Gastroesophageal sphincter (tissue), 4 donors: Measurements from ENCODE around the gene SH2B2. TPM values are rescaled to one million over a fixed set of nuclear protein-coding genes. Genes with fewer than 3 reads are reported as not detected.

Source experiments
- ATAC-seq: fragments of 150-250 bp; one replicate; pipeline ENCODE4 v1.9.1; 2016; ENCODE audit warnings: mild to moderate bottlenecking, moderate library complexity
- H3K27ac ChIP-seq, 4 donors: fragments of 200-600 bp; sonication (generic) in 3 of 4; 1 replicate in 3 of 4; 2 replicates in 1 of 4; pipeline ENCODE4 v1.5.1; 2016 to 2019
- H3K27me3 ChIP-seq: fragments of 200-600 bp; sonication (generic); one replicate; pipeline ENCODE4 v1.5.1; 2019
- H3K36me3 ChIP-seq, 2 donors: fragments of 200-600 bp; sonication (generic); one replicate each; pipeline ENCODE4 v1.5.1; 2019; ENCODE audit warnings: control low read depth in 1 of 2
- H3K4me1 ChIP-seq, 3 donors: fragments of 200-600 bp; sonication (generic); 1 replicate in 2 of 3; 2 replicates in 1 of 3; pipeline ENCODE4 v1.5.1; 2016 to 2019; ENCODE audit warnings: control low read depth in 2 of 3
- H3K4me3 ChIP-seq, 2 donors: fragments of 200-600 bp; sonication (generic); one replicate each; pipeline ENCODE4 v1.5.1; 2019; ENCODE audit warnings: mild to moderate bottlenecking in 1 of 2, moderate library complexity in 1 of 2
- H3K9me3 ChIP-seq, 3 donors: fragments of 200-600 bp; sonication (generic); one replicate each; pipeline ENCODE4 v1.5.1; 2017 to 2019; ENCODE audit warnings: control low read depth in 2 of 3
- CTCF ChIP-seq, 4 experiments: fragments of 200-600 bp in 2 of 4; fragments of 450-650 bp in 2 of 4; sonication (generic) in 1 of 4; IDR thresholded peaks; one replicate each; pipeline ENCODE4 v1.5.1; 2017 to 2019; ENCODE audit warnings: antibody characterized with exemption in 4 of 4, mild to moderate bottlenecking in 2 of 4, moderate library complexity in 2 of 4
- EP300 ChIP-seq: sonication (generic); formaldehyde crosslinking; IDR thresholded peaks from one replicate; pipeline ENCODE4 v1.6.1; 2017; ENCODE audit warnings: antibody characterized with exemption, mild to moderate bottlenecking
- POLR2A ChIP-seq, 2 donors: fragments of 450-650 bp; IDR thresholded peaks; one replicate each; pipeline ENCODE4 v1.6.1; 2017; ENCODE audit warnings: antibody characterized with exemption in 2 of 2, mild to moderate bottlenecking in 2 of 2, moderate library complexity in 1 of 2
- POLR2AphosphoS5 ChIP-seq: sonication (generic); formaldehyde crosslinking; IDR thresholded peaks from one replicate; pipeline ENCODE4 v1.6.1; 2017; ENCODE audit warnings: antibody characterized with exemption
- WGBS, 2 donors: methylation state at CpG; one replicate each; pipeline ENCODE4 v1.1.5; 2018; ENCODE audit warnings: low coverage in 1 of 2; 5-methylcytosine and 5-hydroxymethylcytosine counted together
- total RNA-seq, 4 donors: library from RNA; depleted of rRNA; stranded (reverse); fragments of >200 nt; gene quantifications; one replicate each; pipeline ENCODE4 v1.1.0, GENCODE V29; 2016

SH2B2 gene
- 1 to 10 TPM; 2.8 to 8.0 (median 3.8) TPM for total RNA-seq

- peak; percentile 81 for ATAC-seq
- no CpG with 5 or more reads among the region's 116 CpGs for WGBS, 2 donors
- Histone ChIP-seq H3K27me3 (peaks cover 6% of the 10 kb centered on the region), H3K9me3 (no peaks in the 10 kb centered on the region), H3K27ac (peak within 1 kb of the TSS in 3 of 4 donors; percentile 80 to 86 (median 84)), H3K4me3 (peak within 1 kb of the TSS; percentile 79 to 96), H3K4me1 (peaks cover 0 to 39% (median 12%) of the 10 kb centered on the region in 3 donors), H3K36me3 (no peaks in the 10 kb centered on the region)
- peak; percentile 26 for TF ChIP-seq POLR2AphosphoS5
- no peak for TF ChIP-seq EP300
- peak; percentile 61 to 67 for TF ChIP-seq POLR2A (IDR thresholded peaks at IDR 0.05)
- TF ChIP-seq CTCF (IDR thresholded peaks at IDR 0.05): peak in 2 of 4 experiments; percentile 12 to 32
Observed at GRCh38 chr7:102286237-102287110, at the start of gene SH2B2. Gene SH2B2 (plus strand): TSS chr7:102286868. CDS start chr7:102300551, 13,683 bp downstream.

- ATAC-seq: no peak
- no peak overlapping the region for H3K27ac ChIP-seq
- H3K4me1 ChIP-seq: peaks cover 0 to 12% (median 0%) of the 10 kb centered on the region in 3 donors
- H3K4me3 ChIP-seq: no peak overlapping the region
- no peaks in the 10 kb centered on the region for H3K9me3 ChIP-seq
- H3K36me3 ChIP-seq: peaks cover 0 to 90% of the 10 kb centered on the region in 2 donors
- no peak for TF ChIP-seq CTCF (IDR thresholded peaks at IDR 0.05)
- no peak for TF ChIP-seq POLR2AphosphoS5
- TF ChIP-seq POLR2A (IDR thresholded peaks at IDR 0.05): no peak
- no peak for TF ChIP-seq EP300
- WGBS, 2 donors: 86% methylated on average over 14 of the region's 35 CpGs; no CpG with 5 or more reads in 1 of the 2 donors
- H3K27me3 ChIP-seq: no peaks in the 10 kb centered on the region
Observed at GRCh38 chr7:102239206-102239820, 47.4 kb upstream of the SH2B2 start.

DNA sequence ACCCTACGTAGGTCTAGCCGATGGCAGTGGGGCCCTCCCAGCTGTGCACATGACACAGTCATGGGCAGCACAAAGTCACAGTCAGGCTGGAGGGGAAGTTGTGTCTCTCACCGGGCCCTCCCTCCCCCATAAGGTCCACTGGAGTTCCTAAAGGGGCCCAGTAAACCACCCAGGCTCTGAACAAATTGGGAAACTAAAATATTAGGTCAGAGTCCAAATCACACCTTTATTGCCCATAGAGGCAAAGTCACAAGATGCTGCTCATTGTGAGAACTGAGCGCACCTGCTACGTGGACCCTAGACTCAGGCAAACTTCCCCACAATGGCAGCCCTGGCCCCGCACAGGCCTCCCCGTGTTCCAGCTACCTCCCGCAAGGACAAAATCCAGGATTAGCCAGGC, 45.2 kb upstream of the SH2B2 start:
- H3K36me3 ChIP-seq: peaks cover 0 to 89% of the 10 kb centered on the region in 2 donors

GRCh38 chr7:102244601-102245000, 42.1 kb upstream of the SH2B2 start:
- Histone ChIP-seq H3K36me3 (peaks cover 0 to 94% of the 10 kb centered on the region in 2 donors), H3K27ac (no peak overlapping the region), H3K9me3 (no peaks in the 10 kb centered on the region), H3K4me1 (no peaks in the 10 kb centered on the region), H3K4me3 (no peak overlapping the region), H3K27me3 (no peaks in the 10 kb centered on the region)
- 90% methylated on average over 2 of the region's 4 CpGs; no CpG with 5 or more reads in 1 of the 2 donors for WGBS, 2 donors
- ATAC-seq: no peak
- TF ChIP-seq EP300 (no peak), POLR2AphosphoS5 (no peak), CTCF (IDR thresholded peaks at IDR 0.05) (no peak), POLR2A (IDR thresholded peaks at IDR 0.05) (no peak)

More for the DNA sequence above, 45.2 kb upstream of the SH2B2 start:
- TF ChIP-seq EP300: no peak
- TF ChIP-seq POLR2A (IDR thresholded peaks at IDR 0.05): no peak
- no peak for TF ChIP-seq POLR2AphosphoS5
- no peak for TF ChIP-seq CTCF (IDR thresholded peaks at IDR 0.05)
- Histone ChIP-seq H3K9me3 (no peaks in the 10 kb centered on the region), H3K27ac (no peak overlapping the region), H3K4me1 (peaks cover 0 to 6% (median 0%) of the 10 kb centered on the region in 3 donors), H3K27me3 (no peaks in the 10 kb centered on the region), H3K4me3 (no peak overlapping the region)
- WGBS, 2 donors: 92 to 93% methylated on average over 2 to 4 of the region's 8 CpGs
- ATAC-seq: no peak
